ENCODE results near the gene RNU5B-1.

RNU5B-1 gene

DNA sequence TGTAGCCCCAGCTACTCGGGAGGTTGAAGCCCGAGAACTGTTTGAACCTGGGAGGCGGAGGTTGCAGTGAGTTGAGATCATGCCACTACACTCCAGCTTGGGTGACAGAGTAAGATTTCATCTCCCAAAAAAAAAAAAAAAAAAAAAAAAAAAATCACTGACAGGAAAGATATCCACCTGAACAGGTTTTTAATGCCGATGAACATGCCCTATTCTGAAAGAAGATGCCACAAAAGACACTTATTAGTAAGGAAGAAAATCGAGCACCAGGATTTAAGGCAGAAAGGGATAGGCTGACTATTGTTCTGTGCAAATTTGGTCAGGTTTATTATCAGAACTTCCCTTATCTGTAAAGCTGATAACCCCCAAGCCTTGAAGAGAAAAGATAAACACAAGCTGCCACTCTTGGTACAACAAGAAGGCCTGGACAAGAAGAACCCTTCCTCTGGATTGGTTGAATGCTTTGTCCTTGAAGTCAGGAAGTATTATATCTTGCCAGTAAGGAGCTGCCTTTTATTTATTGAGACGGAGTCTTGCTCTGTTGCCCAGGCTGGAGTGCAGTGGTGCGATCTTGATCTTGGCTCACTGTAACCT, 15.1 kb upstream of the RNU5B-1 start:
- no peak for DNase-seq (ENCODE audit: low spot score)

DNA sequence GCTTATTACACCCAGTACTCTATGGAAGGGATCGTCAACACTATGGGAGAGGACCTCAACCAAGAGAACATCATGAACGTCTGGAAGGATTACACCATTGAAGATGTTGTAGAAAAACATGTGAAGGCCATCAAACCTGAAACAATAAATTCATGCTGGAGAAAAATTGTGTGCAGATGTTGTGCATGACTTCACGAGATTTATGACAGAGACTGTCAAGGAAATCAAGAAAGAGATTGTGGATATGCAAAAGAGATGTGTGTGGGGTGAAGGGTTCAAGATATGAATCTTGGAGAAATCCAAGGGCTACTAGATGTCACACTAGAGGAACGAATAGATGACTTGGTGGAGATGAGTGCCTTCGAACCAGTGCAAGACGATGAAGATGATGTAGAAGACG, 14.2 kb upstream of the RNU5B-1 start:
- DNase-seq (ENCODE audit: low spot score): no peak

DNA sequence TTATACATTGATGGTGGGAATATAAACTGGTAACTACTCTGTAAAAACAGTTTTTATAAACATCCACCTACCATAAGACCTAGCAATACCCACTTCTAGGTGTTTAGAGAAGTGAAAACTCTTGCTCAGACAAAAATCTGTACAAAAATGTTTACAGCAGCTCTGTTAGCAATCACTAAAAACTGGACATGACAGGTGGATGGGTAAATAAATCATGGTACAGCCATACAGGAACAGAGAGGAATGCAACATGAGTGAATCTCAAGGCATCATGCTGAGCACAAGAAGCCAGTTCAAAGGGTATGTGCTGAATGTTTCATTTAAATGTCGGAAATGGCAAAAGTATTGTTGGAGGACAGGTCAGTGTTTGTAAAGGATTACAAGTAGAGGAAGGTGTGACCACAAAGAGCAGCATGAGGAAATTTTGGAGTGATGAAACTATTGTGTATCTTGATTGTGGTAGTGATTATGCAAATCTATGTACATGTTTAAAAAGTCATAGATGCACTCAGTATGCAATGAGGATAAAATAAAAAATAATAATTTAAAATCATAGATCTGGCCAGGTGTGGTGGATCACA, 11.4 kb upstream of the RNU5B-1 start:
- DNase-seq (ENCODE audit: low spot score): no peak

DNA sequence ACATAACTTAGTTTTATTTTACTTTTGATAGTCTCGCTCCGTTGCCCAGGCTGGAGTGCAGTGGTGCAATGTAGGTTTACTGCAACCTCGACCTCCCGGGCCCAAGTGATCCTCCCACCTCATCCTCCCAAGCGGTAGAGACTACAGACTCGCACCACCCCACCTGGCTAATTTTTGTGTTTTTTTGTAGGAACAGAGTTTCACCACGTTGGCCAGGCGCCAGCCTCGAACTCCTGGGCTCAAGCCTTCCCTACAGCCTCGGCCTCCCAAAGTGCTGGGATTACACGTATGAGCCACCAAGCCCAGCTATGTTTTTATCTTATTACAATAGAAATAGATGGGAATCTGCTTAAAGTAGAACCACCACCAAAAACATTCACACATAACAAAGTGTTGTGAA, 5.7 kb upstream of the RNU5B-1 start:
- DNase-seq (ENCODE audit: low spot score): no peak

DNA sequence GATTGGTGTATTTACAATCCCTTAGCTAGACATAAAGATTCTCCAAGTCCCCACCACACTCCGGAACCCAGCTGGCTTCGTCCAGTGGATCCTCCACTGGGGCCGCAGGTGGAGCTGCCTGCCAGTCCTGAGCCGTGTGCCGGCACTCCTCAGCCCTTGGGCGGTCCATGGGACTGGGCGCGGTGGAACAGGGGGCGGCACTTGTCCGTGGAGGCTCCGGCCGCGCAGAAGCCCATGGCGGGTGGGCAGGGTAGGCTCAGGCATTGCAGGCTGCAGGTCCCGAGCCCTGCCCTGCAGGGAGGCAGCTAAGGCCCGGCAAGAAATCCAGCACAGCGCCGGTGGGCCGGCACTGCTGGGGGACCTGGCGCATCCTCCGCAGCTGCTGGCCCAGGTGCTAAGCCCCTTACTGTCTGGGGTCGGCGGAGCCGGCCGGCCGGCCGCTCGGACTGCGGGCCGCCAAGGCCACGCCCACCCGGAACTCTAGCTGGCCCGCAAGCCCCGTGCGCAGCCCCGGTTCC, 3.5 kb upstream of the RNU5B-1 start:
- no peak for DNase-seq (ENCODE audit: low spot score)

DNA sequence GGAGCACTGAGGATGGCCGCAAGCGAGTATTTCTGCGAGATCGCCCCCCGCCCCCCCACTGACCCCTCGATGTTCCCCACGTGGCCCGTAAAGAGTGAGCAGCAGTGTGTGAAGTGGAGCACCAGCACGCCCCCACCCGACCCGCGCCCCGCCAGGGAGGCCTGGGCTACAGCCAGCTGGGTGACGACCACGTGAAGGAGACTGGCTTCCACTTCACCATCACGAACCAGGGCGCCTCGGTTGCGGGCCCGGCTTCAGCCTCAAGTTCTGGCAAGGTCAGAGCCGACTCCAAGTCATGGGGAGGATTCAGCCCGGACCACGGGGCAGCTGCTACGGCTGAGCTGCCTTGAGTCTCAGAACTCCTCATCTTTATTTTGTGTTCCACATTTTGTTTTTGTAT, 2.4 kb upstream of the RNU5B-1 start:
- no peak for DNase-seq (ENCODE audit: low spot score)

DNA sequence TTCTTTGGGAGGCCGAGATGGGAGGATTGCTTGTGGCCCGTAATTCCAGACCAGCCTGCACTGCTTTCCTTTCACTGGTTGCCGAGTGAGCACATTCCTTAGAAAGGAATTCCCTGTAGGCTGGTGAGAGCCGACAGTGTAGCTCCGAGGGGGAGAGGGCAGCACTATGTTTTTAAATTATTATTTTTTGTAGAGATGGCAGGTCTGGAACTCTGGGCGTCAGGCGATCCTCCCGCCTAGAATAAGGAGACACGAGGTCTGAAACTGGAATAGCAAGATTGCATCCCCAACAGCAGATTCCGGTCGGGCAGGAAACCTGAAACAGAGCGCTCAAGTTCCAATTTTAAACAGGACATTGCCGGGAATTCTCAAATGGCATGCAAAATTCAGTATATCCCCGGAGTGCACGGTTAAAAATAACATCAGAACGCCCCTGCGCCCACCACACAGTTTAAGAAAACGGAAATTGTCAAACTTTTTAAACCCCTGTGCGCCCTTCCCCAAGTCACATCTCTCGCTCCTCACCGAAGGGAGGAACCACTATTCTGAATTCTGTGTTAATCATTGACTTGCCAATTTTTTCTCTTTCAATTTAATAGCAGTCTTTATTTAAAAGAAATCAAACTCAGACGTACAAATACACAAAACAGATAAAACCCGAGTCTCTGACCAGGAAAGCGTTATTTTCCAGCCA, 643 bp upstream of the RNU5B-1 start:
- DNase-seq (ENCODE audit: low spot score): peak; percentile 39

DNA sequence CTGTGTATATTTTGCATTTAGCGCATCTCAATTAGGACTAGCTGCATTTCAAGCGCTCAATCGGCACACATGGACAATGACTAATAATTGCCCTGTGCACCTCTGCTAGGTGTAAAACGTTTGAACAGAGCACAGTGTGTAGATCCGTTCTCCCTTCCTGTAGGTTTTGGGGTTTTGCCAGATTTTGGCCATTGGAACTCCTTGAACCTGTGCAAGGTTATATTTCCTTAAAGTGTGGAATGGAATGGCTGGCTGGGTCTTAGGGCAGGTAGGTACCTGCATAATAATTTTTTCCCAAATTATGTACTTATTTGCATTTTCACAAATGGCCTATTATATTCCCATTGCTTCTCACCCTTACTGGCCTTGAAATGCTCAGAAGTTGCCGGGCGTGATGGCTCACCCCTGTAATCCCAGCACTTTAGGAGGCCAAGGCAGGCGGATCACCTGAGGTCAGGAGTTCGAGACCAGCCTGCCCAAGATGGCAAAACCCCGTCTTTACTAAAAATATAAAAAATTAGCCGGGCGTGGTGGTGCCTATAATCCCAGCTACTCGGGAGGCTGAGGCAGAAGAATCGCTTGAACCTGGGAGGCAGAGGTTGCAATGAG, 777 bp downstream of the RNU5B-1 start:
- DNase-seq (ENCODE audit: low spot score): peak; percentile 56

DNA sequence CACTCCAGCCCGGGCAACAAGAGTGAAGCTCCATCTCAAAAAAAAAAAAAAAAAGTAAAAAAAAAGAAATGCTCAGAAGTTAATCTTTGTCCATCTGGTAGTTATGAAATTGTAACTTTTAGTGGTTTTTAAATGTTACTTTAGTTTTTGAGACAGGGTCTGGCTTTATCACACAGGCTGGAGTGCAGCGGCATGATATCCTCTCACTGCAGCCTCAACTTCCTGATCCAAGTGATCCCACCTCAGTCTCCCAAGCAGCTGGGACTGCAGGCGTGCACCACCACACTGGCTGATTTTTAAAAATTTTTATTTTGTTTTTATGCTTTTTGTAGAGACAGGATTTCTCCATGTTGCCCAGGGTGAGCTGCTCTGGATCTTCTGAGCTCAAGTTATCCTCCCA, 1.3 kb downstream of the RNU5B-1 start:
- no peak for DNase-seq (ENCODE audit: low spot score)

DNA sequence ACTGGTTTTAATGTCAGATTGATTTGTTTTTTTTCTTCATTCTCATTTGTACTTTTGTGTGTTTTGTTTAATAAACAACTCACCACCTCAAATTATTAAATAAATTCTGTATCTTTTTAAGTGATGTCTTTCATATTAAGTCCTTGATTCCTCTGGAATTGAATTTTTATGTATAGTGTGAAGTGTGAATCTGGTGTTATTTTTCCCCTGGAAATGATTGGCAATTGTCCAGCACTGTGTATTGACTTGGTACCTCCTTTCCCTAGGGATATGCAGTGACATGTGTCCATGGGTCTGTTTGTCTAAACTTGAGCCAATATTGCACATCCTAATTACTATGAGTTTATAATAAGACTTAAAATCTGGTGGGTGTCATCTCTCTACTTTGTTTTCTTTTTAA, 2.1 kb downstream of the RNU5B-1 start:
- no peak for DNase-seq (ENCODE audit: low spot score)

DNA sequence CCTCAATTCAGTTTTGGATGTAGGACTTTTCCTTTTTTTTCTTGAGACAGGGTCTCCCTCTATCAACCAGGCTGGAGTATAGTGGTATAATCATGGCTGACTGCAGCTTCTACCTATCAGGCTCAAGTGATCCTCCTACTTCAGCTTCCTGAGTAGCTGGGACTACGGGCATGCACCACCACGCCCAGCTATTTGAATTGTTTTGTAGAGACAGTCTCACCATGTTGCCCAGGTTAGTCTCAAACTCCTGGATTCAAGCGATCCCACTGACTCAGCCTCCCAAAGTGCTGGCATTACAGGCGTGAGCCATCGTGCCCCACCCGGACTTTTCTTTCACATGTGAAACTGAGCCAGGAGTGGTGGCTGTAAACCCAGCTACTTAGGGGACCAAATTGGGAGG, 3.5 kb downstream of the RNU5B-1 start:
- DNase-seq (ENCODE audit: low spot score): no peak

DNA sequence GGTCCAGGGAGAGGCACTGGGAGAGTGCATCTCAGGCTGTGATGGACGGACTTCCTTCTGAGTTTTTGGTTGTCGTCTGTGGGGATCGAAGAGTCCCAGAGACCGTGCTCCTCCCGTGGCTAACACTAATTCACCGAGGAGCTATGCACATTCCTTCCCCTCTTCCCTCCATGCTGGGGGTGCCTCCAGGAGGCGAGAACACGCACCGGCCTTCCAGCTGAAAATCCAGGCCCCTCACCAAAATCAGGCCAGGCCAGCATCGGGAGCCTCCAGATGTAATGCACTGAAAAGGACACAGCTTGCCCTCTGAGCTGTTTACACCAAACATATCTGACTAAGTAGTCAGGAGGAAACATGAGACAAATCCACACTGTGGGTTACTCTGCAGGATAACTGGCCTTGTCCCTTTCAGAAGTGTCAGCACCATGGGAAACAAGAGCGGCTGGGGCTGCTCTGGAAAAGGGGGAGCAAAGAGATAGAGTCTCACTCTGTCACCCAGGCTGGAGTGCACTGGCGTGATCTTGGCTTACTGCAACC, 5.5 kb downstream of the RNU5B-1 start:
- peak; percentile 61 for DNase-seq (ENCODE audit: low spot score)

DNA sequence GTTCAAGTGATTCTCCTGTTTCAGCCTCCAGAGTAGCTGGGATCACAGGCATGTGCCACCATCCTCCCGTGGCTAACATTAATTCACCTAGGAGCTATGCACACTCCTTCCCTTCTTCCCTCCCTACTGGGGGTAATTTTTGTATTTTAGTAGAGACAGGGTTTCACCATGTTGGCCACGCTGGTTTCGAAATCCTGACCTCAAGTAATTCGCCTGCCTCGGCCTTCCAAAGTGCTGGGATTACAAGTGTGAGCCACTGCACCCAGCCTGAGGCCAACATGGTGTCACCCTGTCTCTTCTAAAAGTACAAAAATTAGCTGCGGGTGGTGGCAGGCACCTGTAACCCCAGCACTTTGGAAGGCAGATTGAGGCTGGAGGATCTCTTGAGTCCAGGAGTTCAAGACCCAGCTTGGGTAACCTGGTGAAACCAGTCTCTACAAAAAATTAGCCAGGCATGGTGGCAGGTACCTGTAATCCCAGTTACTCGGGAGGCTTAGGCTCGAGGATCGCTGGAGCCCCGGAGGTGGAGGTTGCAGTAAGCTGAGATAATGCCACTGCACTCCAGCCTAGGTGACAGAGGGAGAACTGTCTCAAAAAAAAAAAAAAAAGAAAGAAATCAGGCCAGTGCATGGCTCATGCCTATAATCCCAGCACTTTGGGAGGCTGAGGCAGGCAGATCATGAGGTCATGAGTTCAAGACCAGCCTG, 6.1 kb downstream of the RNU5B-1 start:
- DNase-seq (ENCODE audit: low spot score): no peak

DNA sequence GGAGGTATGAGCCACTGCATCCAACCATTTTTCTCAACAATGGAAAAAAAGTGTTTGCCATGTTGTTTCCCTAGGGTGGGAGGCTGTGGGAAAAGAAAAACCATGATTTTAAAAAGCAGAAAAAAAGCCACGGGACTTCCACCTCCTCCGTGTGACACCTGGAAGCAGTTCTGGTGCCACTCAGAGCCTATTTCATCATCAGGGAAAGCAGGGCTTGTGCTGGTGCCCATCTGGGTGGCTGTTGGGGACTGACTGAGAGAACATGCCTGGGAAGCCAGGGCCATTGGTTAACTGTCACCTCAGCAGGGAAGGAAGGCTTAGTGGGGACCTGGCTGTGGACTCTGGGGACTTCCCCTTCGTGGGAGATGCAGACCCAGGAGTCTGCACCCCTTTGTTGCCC, 7.3 kb downstream of the RNU5B-1 start:
- DNase-seq (ENCODE audit: low spot score): no peak

DNA sequence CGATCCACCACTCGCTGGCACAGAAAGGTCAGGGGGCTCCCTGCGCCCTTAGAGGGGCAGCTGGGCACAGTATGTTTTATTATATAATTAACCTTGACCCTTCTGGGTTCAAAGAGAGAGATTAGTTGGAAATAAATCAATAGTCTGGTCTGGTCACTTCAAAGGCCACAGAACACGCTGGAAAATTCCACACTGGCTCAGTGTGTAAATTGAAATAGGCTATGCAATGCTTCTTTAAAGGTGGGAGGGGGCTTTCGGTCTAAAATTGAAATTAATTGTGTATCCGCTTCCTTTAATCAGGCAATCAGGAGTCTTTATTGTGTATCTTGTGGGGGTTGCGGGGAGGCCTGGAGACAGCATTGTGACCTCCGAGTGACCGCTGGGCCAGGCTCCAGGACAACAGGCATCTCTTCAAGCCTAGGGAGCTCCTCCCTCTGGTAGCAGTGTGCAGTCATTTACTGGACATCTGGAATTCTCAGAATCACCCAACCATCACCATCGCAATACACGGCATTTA, 8.0 kb downstream of the RNU5B-1 start:
- no peak for DNase-seq (ENCODE audit: low spot score)

DNA sequence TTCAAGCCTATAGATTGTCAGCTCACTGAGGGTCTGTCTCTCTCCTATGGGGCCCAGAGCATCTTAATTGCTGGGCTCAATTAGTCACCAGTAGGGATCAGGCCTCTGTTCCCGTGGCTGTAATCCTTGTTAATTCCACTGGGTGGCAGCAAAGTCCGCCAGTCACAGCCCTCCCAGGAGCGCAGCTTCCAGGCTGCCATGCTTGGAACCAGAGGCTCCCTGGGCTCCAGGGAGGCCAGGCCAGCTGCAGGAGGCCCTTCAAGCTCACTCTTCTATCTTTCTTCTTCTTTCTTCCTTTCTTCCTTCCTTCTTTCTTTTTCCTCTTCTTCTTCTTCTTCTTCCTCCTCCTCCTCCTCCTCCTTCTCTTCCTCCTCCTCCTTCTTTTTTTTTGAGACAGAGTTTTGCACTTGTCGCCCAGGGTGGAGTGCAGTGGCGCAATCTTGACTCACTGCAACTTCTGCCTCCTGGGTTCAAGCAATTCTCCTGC, 14.4 kb downstream of the RNU5B-1 start:
- peak; percentile 88 for DNase-seq (ENCODE audit: low spot score)

DNA sequence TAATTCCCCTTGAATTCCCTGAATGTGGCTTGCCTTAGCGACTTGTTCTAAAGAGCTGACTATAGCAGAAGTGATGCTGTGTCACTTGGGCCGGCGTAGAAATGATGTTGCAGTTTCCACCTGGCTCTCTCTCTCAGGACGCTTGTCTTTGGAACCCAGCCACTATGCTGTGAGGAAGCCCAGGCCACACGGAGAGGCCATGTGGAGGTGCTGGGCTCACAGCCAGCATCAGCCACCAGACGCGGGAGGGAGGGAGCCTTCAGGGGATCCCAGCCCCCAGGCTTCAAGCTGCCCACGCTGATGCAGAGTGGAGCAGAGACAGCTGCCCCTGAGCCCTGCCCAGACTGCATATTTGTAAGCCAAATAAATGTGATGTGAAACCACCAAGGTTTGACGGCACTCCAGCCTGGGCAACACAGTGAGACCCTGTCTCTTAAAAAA, 18.6 kb downstream of the RNU5B-1 start:
- peak; percentile 26 for DNase-seq (ENCODE audit: low spot score)

DNA sequence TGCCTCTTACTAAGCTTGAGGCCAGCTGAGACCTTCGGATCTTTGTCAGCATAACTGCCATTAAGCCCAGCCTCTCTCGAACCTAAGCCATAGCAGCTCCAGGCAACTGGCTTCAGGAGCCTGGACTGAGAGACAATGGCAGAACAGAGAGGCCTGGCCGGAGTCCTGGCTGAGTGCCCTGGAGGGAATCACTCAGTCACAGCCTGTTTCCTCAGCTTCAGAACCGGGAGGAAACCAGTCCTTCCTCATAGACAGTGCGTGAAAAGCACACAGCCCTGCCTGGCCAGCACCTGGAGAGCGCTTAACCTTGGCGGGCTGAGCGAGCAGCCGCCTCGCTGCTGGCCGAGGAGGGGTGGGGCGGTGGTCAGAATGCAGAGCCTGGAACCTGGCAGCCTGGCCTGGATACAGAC, 21.6 kb downstream of the RNU5B-1 start:
- peak; percentile 20 for DNase-seq (ENCODE audit: low spot score)

DNA sequence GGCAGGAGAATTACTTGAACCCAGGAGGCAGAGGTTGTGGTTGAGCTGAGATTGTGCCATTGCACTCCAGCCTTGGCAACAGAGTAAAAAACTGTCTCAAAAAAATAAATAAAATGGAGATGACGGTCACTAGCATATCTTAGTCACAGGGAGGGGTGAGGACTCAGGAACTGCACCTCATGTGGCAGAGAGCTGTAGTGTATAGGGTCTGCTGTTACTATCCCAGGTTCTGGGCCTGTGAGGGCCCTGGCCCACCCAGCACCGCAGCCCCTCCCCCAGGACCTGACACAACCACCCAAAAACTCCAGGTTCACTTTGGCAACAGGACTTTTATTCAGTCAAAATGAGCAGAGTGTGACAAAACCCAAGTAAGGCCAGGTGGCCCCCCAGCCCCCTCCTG, 22.3 kb downstream of the RNU5B-1 start:
- peak; percentile 33 for DNase-seq (ENCODE audit: low spot score)

DNA sequence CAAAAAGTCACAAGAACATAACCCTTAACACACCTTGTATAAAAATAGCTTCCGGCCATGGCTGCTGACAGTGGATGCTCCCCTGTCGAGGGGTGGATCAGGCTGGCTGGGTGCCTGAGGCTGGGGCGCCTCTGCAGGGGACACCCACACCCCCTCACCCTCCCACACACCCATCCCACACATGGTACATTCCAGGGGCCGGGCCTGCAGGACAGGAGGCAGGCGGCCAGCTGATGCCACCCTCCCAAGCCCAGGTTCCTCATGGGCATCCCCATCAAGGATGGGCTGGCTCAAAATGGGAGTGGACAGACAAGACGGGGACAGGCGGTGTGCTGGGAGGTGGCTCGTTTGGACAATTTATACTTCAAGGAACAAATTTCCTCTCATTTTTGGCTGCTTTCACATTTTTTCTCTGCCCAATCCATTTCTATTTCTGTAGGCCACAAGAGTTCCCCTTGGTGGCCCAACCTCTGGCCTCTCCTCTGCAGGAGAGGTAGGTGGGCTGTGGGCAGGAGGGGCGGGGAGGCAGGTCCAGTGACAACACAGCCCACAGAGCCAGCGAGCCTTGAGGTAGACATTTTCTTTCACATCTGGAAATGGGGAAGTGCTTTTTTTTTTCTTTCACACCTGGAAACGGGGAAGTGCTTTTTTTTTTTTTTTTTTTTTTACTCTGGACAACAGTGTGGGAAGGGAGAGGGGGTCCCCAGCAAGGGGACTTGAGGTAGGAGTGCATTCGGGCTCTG, 23.3 kb downstream of the RNU5B-1 start:
- DNase-seq (ENCODE audit: low spot score): peak; percentile 18
